ENCODE measurements around the gene LYPD6B.

The LYPD6B gene

GRCh38 chr2:149037851-149038250 is 648 bp upstream of the LYPD6B start:
- H2AFZ ChIP-seq (ENCODE audit: low read length): no peak overlapping the region
- H3K9me2 ChIP-seq (replicated peaks; ENCODE audit: low read depth, low read length): no peaks in the 10 kb centered on the region
- no peak overlapping the region for H3K9ac ChIP-seq (ENCODE audit: low read depth, low read length, poor library complexity, severe bottlenecking)
- no peaks in the 10 kb centered on the region for H3K79me2 ChIP-seq (ENCODE audit: insufficient read depth, low read length)
- no peak overlapping the region for H3K4me2 ChIP-seq (ENCODE audit: low read depth, low read length, poor library complexity, severe bottlenecking)
- H3K4me1 ChIP-seq (ENCODE audit: insufficient read depth, low read length, poor library complexity, severe bottlenecking): no peaks in the 10 kb centered on the region
- H3K36me3 ChIP-seq (ENCODE audit: insufficient read depth, low read length): no peaks in the 10 kb centered on the region
- no peaks in the 10 kb centered on the region for H3F3A ChIP-seq (ENCODE audit: low read depth)
- TF ChIP-seq, protein P1, sequence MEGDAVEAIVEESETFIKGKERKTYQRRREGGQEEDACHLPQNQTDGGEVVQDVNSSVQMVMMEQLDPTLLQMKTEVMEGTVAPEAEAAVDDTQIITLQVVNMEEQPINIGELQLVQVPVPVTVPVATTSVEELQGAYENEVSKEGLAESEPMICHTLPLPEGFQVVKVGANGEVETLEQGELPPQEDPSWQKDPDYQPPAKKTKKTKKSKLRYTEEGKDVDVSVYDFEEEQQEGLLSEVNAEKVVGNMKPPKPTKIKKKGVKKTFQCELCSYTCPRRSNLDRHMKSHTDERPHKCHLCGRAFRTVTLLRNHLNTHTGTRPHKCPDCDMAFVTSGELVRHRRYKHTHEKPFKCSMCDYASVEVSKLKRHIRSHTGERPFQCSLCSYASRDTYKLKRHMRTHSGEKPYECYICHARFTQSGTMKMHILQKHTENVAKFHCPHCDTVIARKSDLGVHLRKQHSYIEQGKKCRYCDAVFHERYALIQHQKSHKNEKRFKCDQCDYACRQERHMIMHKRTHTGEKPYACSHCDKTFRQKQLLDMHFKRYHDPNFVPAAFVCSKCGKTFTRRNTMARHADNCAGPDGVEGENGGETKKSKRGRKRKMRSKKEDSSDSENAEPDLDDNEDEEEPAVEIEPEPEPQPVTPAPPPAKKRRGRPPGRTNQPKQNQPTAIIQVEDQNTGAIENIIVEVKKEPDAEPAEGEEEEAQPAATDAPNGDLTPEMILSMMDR (conservative IDR thresholded peaks at IDR 0.05; ENCODE audit: low read length): no peak
- TF ChIP-seq EZH2phosphoT487 (IDR thresholded peaks at IDR 0.05; ENCODE audit: borderline replicate concordance): no peak
- H3K27me3 ChIP-seq (ENCODE audit: insufficient read depth, low read length, poor library complexity, severe bottlenecking): no peaks in the 10 kb centered on the region
- H4K20me1 ChIP-seq (ENCODE audit: insufficient read depth, low read length, poor library complexity, severe bottlenecking): no peaks in the 10 kb centered on the region
- no peaks in the 10 kb centered on the region for H3K9me3 ChIP-seq (ENCODE audit: insufficient read depth, low read depth, low read length)
- no peak overlapping the region for H3K4me3 ChIP-seq (ENCODE audit: low read length, poor library complexity, severe bottlenecking)

GRCh38 chr2:149039213-149039724 is 770 bp downstream of the LYPD6B start:
- Histone ChIP-seq H4K20me1 (ENCODE audit: insufficient read depth, low read length, poor library complexity, severe bottlenecking) (no peaks in the 10 kb centered on the region), H3K4me1 (ENCODE audit: insufficient read depth, low read length, poor library complexity, severe bottlenecking) (no peaks in the 10 kb centered on the region), H3K79me2 (ENCODE audit: insufficient read depth, low read length) (no peaks in the 10 kb centered on the region), H3K9me3 (ENCODE audit: insufficient read depth, low read depth, low read length) (no peaks in the 10 kb centered on the region), H2AFZ (ENCODE audit: low read length) (no peak overlapping the region), H3K27me3 (ENCODE audit: insufficient read depth, low read length, poor library complexity, severe bottlenecking) (no peaks in the 10 kb centered on the region), H3F3A (ENCODE audit: low read depth) (no peaks in the 10 kb centered on the region), H3K4me3 (ENCODE audit: low read length, poor library complexity, severe bottlenecking) (no peak overlapping the region), H3K9ac (ENCODE audit: low read depth, low read length, poor library complexity, severe bottlenecking) (no peak overlapping the region), H3K9me2 (replicated peaks; ENCODE audit: low read depth, low read length) (no peaks in the 10 kb centered on the region), H3K36me3 (ENCODE audit: insufficient read depth, low read length) (no peaks in the 10 kb centered on the region), H3K4me2 (ENCODE audit: low read depth, low read length, poor library complexity, severe bottlenecking) (no peak overlapping the region)
- no peak for TF ChIP-seq EZH2phosphoT487 (IDR thresholded peaks at IDR 0.05; ENCODE audit: borderline replicate concordance)
- TF ChIP-seq, protein P1 (conservative IDR thresholded peaks at IDR 0.05; ENCODE audit: low read length): no peak

GRCh38 chr2:149040451-149040850 is 2.0 kb downstream of the LYPD6B start:
- no peaks in the 10 kb centered on the region for H3F3A ChIP-seq (ENCODE audit: low read depth)
- H3K4me2 ChIP-seq (ENCODE audit: low read depth, low read length, poor library complexity, severe bottlenecking): no peak overlapping the region
- no peaks in the 10 kb centered on the region for H3K36me3 ChIP-seq (ENCODE audit: insufficient read depth, low read length)
- H3K4me1 ChIP-seq (ENCODE audit: insufficient read depth, low read length, poor library complexity, severe bottlenecking): no peaks in the 10 kb centered on the region
- no peak overlapping the region for H2AFZ ChIP-seq (ENCODE audit: low read length)
- no peaks in the 10 kb centered on the region for H3K27me3 ChIP-seq (ENCODE audit: insufficient read depth, low read length, poor library complexity, severe bottlenecking)
- no peaks in the 10 kb centered on the region for H3K79me2 ChIP-seq (ENCODE audit: insufficient read depth, low read length)
- H3K4me3 ChIP-seq (ENCODE audit: low read length, poor library complexity, severe bottlenecking): no peak overlapping the region
- H3K9ac ChIP-seq (ENCODE audit: low read depth, low read length, poor library complexity, severe bottlenecking): no peak overlapping the region
- H3K9me2 ChIP-seq (replicated peaks; ENCODE audit: low read depth, low read length): no peaks in the 10 kb centered on the region
- no peaks in the 10 kb centered on the region for H3K9me3 ChIP-seq (ENCODE audit: insufficient read depth, low read depth, low read length)
- TF ChIP-seq, protein P1 (conservative IDR thresholded peaks at IDR 0.05; ENCODE audit: low read length): peak; percentile 86
- TF ChIP-seq EZH2phosphoT487 (IDR thresholded peaks at IDR 0.05; ENCODE audit: borderline replicate concordance): no peak
- no peaks in the 10 kb centered on the region for H4K20me1 ChIP-seq (ENCODE audit: insufficient read depth, low read length, poor library complexity, severe bottlenecking)

Data from Loucy (cell line).